Right ventricle myocardium superior (tissue), 1 donor: ENCODE results near the gene GLYATL2. TPM values are rescaled to one million over a fixed set of nuclear protein-coding genes. Genes with fewer than 3 reads are reported as not detected.

Source experiments
- ATAC-seq: fragments of 200-7000 bp; cut with Tn5 transposase; one replicate; pipeline ENCODE4 v1.9.1; 2020; ENCODE audit warnings: mild to moderate bottlenecking; ENCODE audit not compliant: poor library complexity
- DNase-seq: peaks from one replicate; pipeline ENCODE4 v3.0.0-alpha.2; 2020
- intact Hi-C: fragments of 100-400 bp; cut with DNase I; formaldehyde crosslinking; loops from one replicate; pipeline ENCODE4 v1.11.2; 2022
- total RNA-seq: library from RNA; stranded (reverse); fragmentation: NEBNext Ultra II Directional; extraction: Animal tissue kit (Norgen Biotek cat#: 25700); gene quantifications from one replicate; pipeline ENCODE4 v1.2.1, GENCODE V29; 2021
- donor health status: DM: no; HTN: yes; CAD: no; lungs with severe emphysema.

The GLYATL2 gene
- total RNA-seq, 1 donor from 2014 or later = not detected

DNA sequence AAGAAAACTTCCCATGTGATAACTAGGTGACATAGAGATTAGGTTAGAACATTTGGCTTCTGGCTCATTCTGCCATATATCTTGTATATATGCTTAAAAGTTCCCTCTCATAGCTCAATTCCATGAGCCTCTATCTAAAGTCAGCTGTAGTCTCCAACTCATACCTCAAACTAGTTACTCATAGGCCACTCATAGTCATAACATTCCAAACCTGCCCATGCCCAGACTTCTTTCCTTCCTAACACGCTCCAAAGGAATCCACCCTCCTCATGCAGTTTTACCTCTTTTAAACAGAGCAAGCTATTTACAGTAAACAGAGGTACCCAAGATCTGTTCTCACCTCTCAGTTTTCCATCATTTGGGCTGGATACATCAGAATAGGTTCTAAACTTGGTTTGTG, 39.4 kb downstream of the GLYATL2 start:
- DNase-seq (no peak), ATAC-seq (no peak)
- intact Hi-C loops = no loop called here

DNA sequence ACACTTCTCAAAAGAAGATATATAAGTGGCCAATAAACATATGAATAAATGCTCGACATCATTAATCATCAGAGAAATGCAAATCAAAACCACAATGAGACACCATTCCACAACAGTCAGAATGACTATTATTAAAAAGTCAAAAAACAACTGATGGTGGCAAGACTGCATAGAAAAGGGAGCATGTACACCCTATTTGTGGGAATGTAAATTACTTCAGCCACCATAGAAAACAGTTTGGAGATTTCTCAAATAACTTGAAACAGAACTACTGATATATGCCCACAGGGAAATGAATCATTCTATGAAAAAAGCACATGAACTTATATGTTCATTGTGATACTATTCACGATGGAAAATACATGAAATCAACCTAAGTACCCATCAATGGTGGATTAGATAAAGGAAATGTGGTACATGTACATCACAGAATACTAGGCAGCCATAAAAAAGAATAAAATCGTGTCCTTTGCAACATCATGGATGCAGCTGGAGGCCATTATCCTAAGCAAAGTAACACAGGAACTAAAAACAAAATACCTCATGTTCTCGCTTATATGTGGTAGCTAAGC, 42.4 kb downstream of the GLYATL2 start:
- no peak for DNase-seq
- intact Hi-C loops = no loop called here
- no peak for ATAC-seq

GRCh38 chr11:58801302-58801701, 43.2 kb downstream of the GLYATL2 start:
- no peak for ATAC-seq
- no peak for DNase-seq
- intact Hi-C loops = no loop called here

GRCh38 chr11:58796333-58796732, 48.2 kb downstream of the GLYATL2 start:
- no peak for DNase-seq
- intact Hi-C loops = no loop called here
- ATAC-seq = no peak

- DNase-seq (no peak), ATAC-seq (peak; percentile 73)
- intact Hi-C loops = no loop called here
Measured at GRCh38 chr11:58788355-58789023, 56.0 kb downstream of the GLYATL2 start.

DNA sequence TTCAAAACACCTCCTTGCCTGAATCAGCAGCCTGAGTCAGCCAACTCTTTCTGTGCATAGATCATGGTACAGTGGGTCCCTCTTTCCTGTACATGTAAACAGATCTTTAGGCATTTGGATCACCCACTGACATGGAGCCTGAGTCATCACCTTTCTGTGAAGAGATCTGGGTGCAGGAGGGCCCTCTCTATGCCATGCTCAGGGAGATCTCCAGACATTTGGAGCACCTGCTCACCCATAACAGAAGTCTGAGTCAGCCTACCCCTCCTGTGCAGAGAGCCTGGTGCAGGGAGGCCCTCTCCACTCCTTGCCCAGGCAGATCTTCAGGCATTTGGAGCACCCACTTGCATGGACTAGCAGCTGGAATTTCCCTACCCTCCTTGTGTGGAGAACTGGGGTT, 56.6 kb downstream of the GLYATL2 start:
- intact Hi-C loops = no loop called here
- ATAC-seq (no peak), DNase-seq (no peak)

GRCh38 chr11:58786693-58787092, 57.8 kb downstream of the GLYATL2 start:
- DNase-seq = no peak
- intact Hi-C loops = no loop called here
- no peak for ATAC-seq

DNA sequence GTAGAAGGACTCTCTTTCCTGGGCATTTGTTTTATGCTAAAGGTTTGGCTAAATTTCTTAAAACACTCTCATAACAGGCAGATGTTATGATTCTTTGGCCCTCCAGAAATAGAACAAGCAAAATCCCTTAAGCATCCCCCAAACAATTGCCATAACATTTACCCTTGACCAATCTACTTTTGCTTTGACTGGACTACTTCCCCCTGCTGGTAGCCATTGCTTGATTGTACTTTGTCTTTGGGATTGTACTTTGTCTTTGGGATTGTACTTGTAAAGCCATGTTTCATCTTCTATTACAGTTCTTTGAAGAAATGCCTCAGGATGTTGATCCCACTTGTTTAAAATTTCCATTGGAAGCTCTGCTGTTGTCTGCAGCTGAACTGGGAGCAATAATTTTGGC, 59.5 kb downstream of the GLYATL2 start:
- DNase-seq = no peak
- intact Hi-C loops = no loop called here
- no peak for ATAC-seq

Other genes starting within 250 kb of the GLYATL2 start
- gene CNTF, start 222.0 kb downstream of the GLYATL2 start, total RNA-seq = 0.73 TPM
- gene GLYAT, start 112.8 kb downstream of the GLYATL2 start, total RNA-seq = 0.22 TPM
- not detected for gene GLYATL1, start 94.8 kb upstream of the GLYATL2 start, total RNA-seq
- gene GLYATL1B, start 241.6 kb upstream of the GLYATL2 start, total RNA-seq = not detected